HCT116 (cell line): ENCODE data around the gene PRKAG2. TPM values are rescaled to one million over a fixed set of nuclear protein-coding genes. Genes with fewer than 3 reads are reported as not detected.

Source experiments
- ATAC-seq: fragments of 200-7000 bp; cut with Tn5 transposase; 2 replicates; pipeline ENCODE4 v1.9.1; 2020; ENCODE audit warnings: mild to moderate bottlenecking, moderate library complexity
- BruUV-seq: library from RNA; stranded (reverse); fragments of 400-500 nt; replicated peaks from 2 replicates; lab custom pipeline; 2021; lab: Mats Ljungman, UMichigan
- CTCF ChIA-PET: fragments of 300-600 bp; sonication (Branson Sonifier 250); formaldehyde crosslinking; loops from one replicate; lab custom pipeline; 2021; ENCODE audit warnings: antibody characterized with exemption; lab: Charles Lee
- POLR2A ChIA-PET: fragments of 300-600, 350-600 bp; sonication (Branson Sonifier 250); formaldehyde crosslinking; loops from one replicate; lab custom pipeline; 2021; ENCODE audit warnings: antibody characterized with exemption; lab: Charles Lee
- RAD21 ChIA-PET, 2 experiments: fragments of 300-600 bp; sonication (Branson Sonifier 250); formaldehyde crosslinking; loops; one replicate each; lab custom pipeline; 2023; ENCODE audit warnings: low total read pairs in 2 of 2; ENCODE audit not compliant: uncharacterized antibody in 2 of 2, unreplicated experiment in 2 of 2, low non-redundant PET in 1 of 2; lab: Charles Lee
- DNase-seq: peaks from one replicate; pipeline ENCODE4 v3.0.0-alpha.2; 2010; ENCODE audit warnings: low read depth, low spot score
- H2AFZ ChIP-seq: fragments of 200-600 bp; shearing (Covaris generic), sonication (generic); 2 replicates; pipeline ENCODE4 v1.6.1; 2017; ENCODE audit warnings: low read depth, mixed run types, mixed read lengths, antibody characterized with exemption, low read length; ENCODE audit not compliant: poor library complexity, severe bottlenecking
- H3K27ac ChIP-seq: 2 replicates; pipeline ENCODE4 v1.5.1; 2012; ENCODE audit warnings: low read depth, low read length
- H3K27me3 ChIP-seq: fragments of 200-600 bp; sonication (generic); 2 replicates; pipeline ENCODE4 v1.6.1; 2016; ENCODE audit warnings: mixed run types, low read length, mixed read lengths; ENCODE audit not compliant: insufficient read depth
- H3K36me3 ChIP-seq, 2 experiments: fragments of 200-500 bp in 1 of 2; fragments of 200-600 bp in 1 of 2; sonication (Bioruptor generic) in 1 of 2; sonication (generic) in 1 of 2; 2 replicates each; pipeline versions ENCODE4 v1.5.1 to v1.6.1; 2014 to 2016; ENCODE audit warnings: low read length in 2 of 2, inconsistent platforms in 1 of 2, mixed read lengths in 1 of 2, mixed run types in 1 of 2; ENCODE audit not compliant: insufficient read depth in 2 of 2, control insufficient read depth in 1 of 2
- H3K4me1 ChIP-seq, 2 experiments: fragments of 200-600 bp in 1 of 2; sonication (generic) in 1 of 2; 2 replicates each; pipeline versions ENCODE4 v1.5.1 to v1.6.1; 2012 to 2017; ENCODE audit warnings: low read length in 2 of 2, inconsistent platforms in 1 of 2, mild to moderate bottlenecking in 1 of 2, mixed read lengths in 1 of 2, mixed run types in 1 of 2, moderate library complexity in 1 of 2; ENCODE audit not compliant: insufficient read depth in 2 of 2, control insufficient read depth in 1 of 2
- H3K4me2 ChIP-seq: fragments of 200-600 bp; sonication (generic); 2 replicates; pipeline ENCODE4 v1.6.1; 2017; ENCODE audit warnings: mixed run types, low read length, mixed read lengths
- H3K4me3 ChIP-seq, 2 experiments: fragments of 200-600 bp in 1 of 2; sonication (generic) in 1 of 2; replicated peaks in 1 of 2; 2 replicates each; pipeline ENCODE4 v1.5.1; 2011 to 2016; ENCODE audit warnings: low read length in 2 of 2, control low read depth in 1 of 2, low read depth in 1 of 2, mild to moderate bottlenecking in 1 of 2, mixed read lengths in 1 of 2, mixed run types in 1 of 2
- H3K79me2 ChIP-seq: fragments of 200-600 bp; sonication (generic); 2 replicates; pipeline ENCODE4 v1.6.1; 2017; ENCODE audit warnings: mild to moderate bottlenecking, mixed run types, low read length, moderate library complexity, mixed read lengths; ENCODE audit not compliant: insufficient read depth
- H3K9ac ChIP-seq: fragments of 200-600 bp; sonication (generic); 2 replicates; pipeline ENCODE4 v1.6.1; 2016; ENCODE audit warnings: low read length, mixed read lengths
- H3K9me2 ChIP-seq: fragments of 200-600 bp; sonication (generic), shearing (Covaris generic); 2 replicates; pipeline ENCODE4 v1.6.1; 2017; ENCODE audit warnings: mixed run types, mild to moderate bottlenecking, moderate library complexity; ENCODE audit not compliant: insufficient read depth
- H3K9me3 ChIP-seq, 2 experiments: fragments of 200-500 bp in 1 of 2; fragments of 200-600 bp in 1 of 2; sonication (Bioruptor generic) in 1 of 2; sonication (generic) in 1 of 2; 2 replicates each; pipeline ENCODE4 v1.6.1; 2014 to 2017; ENCODE audit warnings: low read length in 2 of 2, mixed read lengths in 2 of 2, inconsistent platforms in 1 of 2, low read depth in 1 of 2, mild to moderate bottlenecking in 1 of 2, mixed run types in 1 of 2, moderate library complexity in 1 of 2; ENCODE audit not compliant: control insufficient read depth in 1 of 2, insufficient read depth in 1 of 2
- H4K20me1 ChIP-seq: fragments of 200-600 bp; sonication (generic), shearing (Covaris generic); 2 replicates; pipeline ENCODE4 v1.6.1; 2017; ENCODE audit warnings: mixed run types, mild to moderate bottlenecking, moderate library complexity; ENCODE audit not compliant: insufficient read depth
- CEBPB ChIP-seq: IDR thresholded peaks from 2 replicates; pipeline ENCODE4 v1.6.1; 2012; ENCODE audit warnings: low read depth
- ELF1 ChIP-seq: IDR thresholded peaks from 2 replicates; pipeline ENCODE4 v1.6.1; 2012; ENCODE audit warnings: low read depth, borderline replicate concordance
- EZH2 ChIP-seq: fragments of 200-600 bp; sonication (generic); IDR thresholded peaks from 2 replicates; pipeline ENCODE4 v1.6.1; 2017; ENCODE audit warnings: antibody characterized with exemption, mixed run types
- EZH2phosphoT487 ChIP-seq: fragments of 200-600 bp; IDR thresholded peaks from 2 replicates; pipeline ENCODE4 v1.6.1; 2018; ENCODE audit warnings: antibody characterized with exemption, borderline replicate concordance
- JUND ChIP-seq: IDR thresholded peaks from 2 replicates; pipeline ENCODE4 v1.6.1; 2012
- POLR2A ChIP-seq: IDR thresholded peaks from 2 replicates; pipeline ENCODE4 v1.7.0; 2011; ENCODE audit warnings: borderline replicate concordance; ENCODE audit not compliant: insufficient read depth, insufficient read length; ENCODE audit errors: extremely low read depth
- POLR2AphosphoS5 ChIP-seq: IDR thresholded peaks from 2 replicates; pipeline ENCODE4 v1.6.1; 2011; ENCODE audit warnings: mild to moderate bottlenecking, low read depth, low read length, moderate library complexity
- RAD21 ChIP-seq: IDR thresholded peaks from 2 replicates; pipeline ENCODE4 v1.6.1; 2012; ENCODE audit warnings: low read depth, mild to moderate bottlenecking
- SIN3A ChIP-seq: IDR thresholded peaks from 2 replicates; pipeline ENCODE4 v1.6.1; 2012; ENCODE audit warnings: low read depth
- SP1 ChIP-seq: IDR thresholded peaks from 2 replicates; pipeline ENCODE4 v1.6.1; 2012; ENCODE audit warnings: low read depth
- SRF ChIP-seq: IDR thresholded peaks from 2 replicates; pipeline ENCODE4 v1.6.1; 2012; ENCODE audit warnings: low read depth
- TCF7L2 ChIP-seq: IDR thresholded peaks from 2 replicates; pipeline ENCODE4 v1.7.0; 2011; ENCODE audit warnings: borderline replicate concordance, inconsistent platforms; ENCODE audit not compliant: insufficient read depth, insufficient read length; ENCODE audit errors: extremely low read depth
- YY1 ChIP-seq: IDR thresholded peaks from 2 replicates; pipeline ENCODE4 v1.6.1; 2011; ENCODE audit warnings: low read length, low read depth, moderate library complexity, mild to moderate bottlenecking; ENCODE audit not compliant: insufficient replicate concordance; ENCODE audit errors: extremely low read depth
- ZFX ChIP-seq: fragments of 450-650 bp; IDR thresholded peaks from 2 replicates; pipeline ENCODE4 v1.6.1; 2017
- ZNF274 ChIP-seq: fragments of 200-500 bp; sonication (Bioruptor generic); IDR thresholded peaks from 2 replicates; pipeline ENCODE4 v1.6.1; 2014; ENCODE audit warnings: mild to moderate bottlenecking, low read depth, low read length, inconsistent platforms
- intact Hi-C: fragments of 100-400 bp; cut with micrococcal nuclease; formaldehyde crosslinking; loops from 2 replicates; pipeline ENCODE4 v1.10.0; 2022
- total RNA-seq: library from RNA; stranded (reverse); gene quantifications from one replicate; pipeline ENCODE4 v1.2.1, GENCODE V29; 2021; ENCODE audit not compliant: unreplicated experiment
- TF ChIP-seq, protein P1 (sequence below), 3 experiments: fragments of 200-600 bp in 1 of 3; sonication (generic) in 1 of 3; IDR thresholded peaks in 2 of 3; conservative IDR thresholded peaks in 1 of 3; 2 replicates each; pipeline ENCODE4 v1.5.1; 2012 to 2017; ENCODE audit warnings: low read depth in 2 of 3, low read length in 2 of 3, antibody characterized with exemption in 1 of 3, borderline replicate concordance in 1 of 3, control low read depth in 1 of 3, mild to moderate bottlenecking in 1 of 3, mixed read lengths in 1 of 3, mixed run types in 1 of 3, moderate library complexity in 1 of 3; ENCODE audit not compliant: insufficient read depth in 1 of 3
- TF ChIP-seq, protein P2 (sequence below): IDR thresholded peaks from 2 replicates; pipeline ENCODE4 v1.6.1; 2012
- TF ChIP-seq, protein P3 (sequence below): IDR thresholded peaks from 2 replicates; pipeline ENCODE4 v1.6.1; 2011; ENCODE audit warnings: mild to moderate bottlenecking, low read length, moderate library complexity; ENCODE audit not compliant: insufficient replicate concordance; ENCODE audit errors: extremely low read depth

Gene PRKAG2
- total RNA-seq, 1 experiment from 2014 or later: 23.6 TPM

- Histone ChIP-seq H4K20me1 (no peaks in the 10 kb centered on the region), H3K4me3 (no peak overlapping the region), H3K9me2 (no peaks in the 10 kb centered on the region), H3K4me2 (no peak overlapping the region), H3K27me3 (peaks cover 41% of the 10 kb centered on the region; the same call in 1 of the 2 replicates), H3K4me1 (peaks cover 3 to 7% of the 10 kb centered on the region in 2 experiments; a peak in 2 of 4 replicates), H3K27ac (no peak overlapping the region), H3K9me3 (no peaks in the 10 kb centered on the region), H3K79me2 (no peaks in the 10 kb centered on the region), H2AFZ (no peak overlapping the region), H3K9ac (no peak overlapping the region), H3K36me3 (no peaks in the 10 kb centered on the region)
- TF ChIP-seq POLR2AphosphoS5 (no peak), JUND (no peak), RAD21 (no peak), TCF7L2 (no peak), ELF1 (no peak), ZFX (no peak), YY1 (no peak), ZNF274 (no peak), SRF (no peak), EZH2 (no peak), POLR2A (no peak), SIN3A (no peak), EZH2phosphoT487 (no peak), SP1 (no peak), CEBPB (no peak)
- TF ChIP-seq, protein P1, sequence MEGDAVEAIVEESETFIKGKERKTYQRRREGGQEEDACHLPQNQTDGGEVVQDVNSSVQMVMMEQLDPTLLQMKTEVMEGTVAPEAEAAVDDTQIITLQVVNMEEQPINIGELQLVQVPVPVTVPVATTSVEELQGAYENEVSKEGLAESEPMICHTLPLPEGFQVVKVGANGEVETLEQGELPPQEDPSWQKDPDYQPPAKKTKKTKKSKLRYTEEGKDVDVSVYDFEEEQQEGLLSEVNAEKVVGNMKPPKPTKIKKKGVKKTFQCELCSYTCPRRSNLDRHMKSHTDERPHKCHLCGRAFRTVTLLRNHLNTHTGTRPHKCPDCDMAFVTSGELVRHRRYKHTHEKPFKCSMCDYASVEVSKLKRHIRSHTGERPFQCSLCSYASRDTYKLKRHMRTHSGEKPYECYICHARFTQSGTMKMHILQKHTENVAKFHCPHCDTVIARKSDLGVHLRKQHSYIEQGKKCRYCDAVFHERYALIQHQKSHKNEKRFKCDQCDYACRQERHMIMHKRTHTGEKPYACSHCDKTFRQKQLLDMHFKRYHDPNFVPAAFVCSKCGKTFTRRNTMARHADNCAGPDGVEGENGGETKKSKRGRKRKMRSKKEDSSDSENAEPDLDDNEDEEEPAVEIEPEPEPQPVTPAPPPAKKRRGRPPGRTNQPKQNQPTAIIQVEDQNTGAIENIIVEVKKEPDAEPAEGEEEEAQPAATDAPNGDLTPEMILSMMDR (IDR thresholded peaks at IDR 0.05 in 2 of 3, conservative IDR thresholded peaks at IDR 0.05 in 1 of 3; ENCODE audit: borderline replicate concordance in 1 of 3, insufficient read depth in 1 of 3, low read depth in 2 of 3, low read length in 2 of 3): no peak
- TF ChIP-seq, protein P2, sequence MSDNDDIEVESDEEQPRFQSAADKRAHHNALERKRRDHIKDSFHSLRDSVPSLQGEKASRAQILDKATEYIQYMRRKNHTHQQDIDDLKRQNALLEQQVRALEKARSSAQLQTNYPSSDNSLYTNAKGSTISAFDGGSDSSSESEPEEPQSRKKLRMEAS: no peak
- TF ChIP-seq, protein P3, sequence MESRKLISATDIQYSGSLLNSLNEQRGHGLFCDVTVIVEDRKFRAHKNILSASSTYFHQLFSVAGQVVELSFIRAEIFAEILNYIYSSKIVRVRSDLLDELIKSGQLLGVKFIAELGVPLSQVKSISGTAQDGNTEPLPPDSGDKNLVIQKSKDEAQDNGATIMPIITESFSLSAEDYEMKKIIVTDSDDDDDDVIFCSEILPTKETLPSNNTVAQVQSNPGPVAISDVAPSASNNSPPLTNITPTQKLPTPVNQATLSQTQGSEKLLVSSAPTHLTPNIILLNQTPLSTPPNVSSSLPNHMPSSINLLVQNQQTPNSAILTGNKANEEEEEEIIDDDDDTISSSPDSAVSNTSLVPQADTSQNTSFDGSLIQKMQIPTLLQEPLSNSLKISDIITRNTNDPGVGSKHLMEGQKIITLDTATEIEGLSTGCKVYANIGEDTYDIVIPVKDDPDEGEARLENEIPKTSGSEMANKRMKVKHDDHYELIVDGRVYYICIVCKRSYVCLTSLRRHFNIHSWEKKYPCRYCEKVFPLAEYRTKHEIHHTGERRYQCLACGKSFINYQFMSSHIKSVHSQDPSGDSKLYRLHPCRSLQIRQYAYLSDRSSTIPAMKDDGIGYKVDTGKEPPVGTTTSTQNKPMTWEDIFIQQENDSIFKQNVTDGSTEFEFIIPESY: no peak
- CTCF ChIA-PET: no interaction called here
- RAD21 ChIA-PET: no interaction called here
- BruUV-seq: no TSS peak
- intact Hi-C loops: no loop called here
- DNase-seq (no peak), ATAC-seq (no peak)
- POLR2A ChIA-PET: no interaction called here
Measured at GRCh38 chr7:151886783-151887182, 9.9 kb upstream of the PRKAG2 start.
